Stimulated activated naive CD8-positive, alpha-beta T cell treated with anti-CD3 and anti-CD28 coated beads, Interleukin-15, Interleukin-2, amounts not matched to agents 100 U/mL and 50 U/mL, for 24 hours (primary cell): Measurements from ENCODE around the gene WASF3.

ENCODE experiments used
- ATAC-seq: fragments of 150-1000 bp; cut with Tn5 transposase; one replicate; pipeline ENCODE4 v1.10.0; 2021
- DNase-seq: peaks from one replicate; pipeline ENCODE4 v3.0.0; 2021

Gene WASF3

GRCh38 chr13:26685606-26686005, 128.1 kb downstream of the WASF3 start:
- no peak for ATAC-seq
- DNase-seq = no peak

GRCh38 chr13:26686285-26686684, 128.8 kb downstream of the WASF3 start:
- no peak for ATAC-seq
- no peak for DNase-seq

GRCh38 chr13:26688286-26688685, 130.8 kb downstream of the WASF3 start:
- DNase-seq (no peak), ATAC-seq (no peak)

- ATAC-seq (no peak), DNase-seq (no peak)
Observed at GRCh38 chr13:26688980-26689379, 131.5 kb downstream of the WASF3 start.

- no peak for DNase-seq
Observed at GRCh38 chr13:26693749-26694463, 136.4 kb downstream of the WASF3 start.

GRCh38 chr13:26694609-26695359, 137.3 kb downstream of the WASF3 start:
- no peak for ATAC-seq

More at GRCh38 chr13:26693749-26694463, 136.4 kb downstream of the WASF3 start:
- ATAC-seq = no peak

GRCh38 chr13:26695360-26695705, 137.8 kb downstream of the WASF3 start:
- DNase-seq (no peak), ATAC-seq (no peak)

More at GRCh38 chr13:26694609-26695359, 137.3 kb downstream of the WASF3 start:
- no peak for DNase-seq

- DNase-seq (no peak), ATAC-seq (no peak)
Observed at GRCh38 chr13:26695891-26696311, 138.4 kb downstream of the WASF3 start.

- DNase-seq (no peak), ATAC-seq (no peak)
Observed at GRCh38 chr13:26697069-26697955, 139.8 kb downstream of the WASF3 start.

- ATAC-seq = peak; percentile 57
- DNase-seq = peak; percentile 78
Observed at GRCh38 chr13:26698392-26699196, 141.1 kb downstream of the WASF3 start.

- no peak for DNase-seq
- no peak for ATAC-seq
Observed at GRCh38 chr13:26699197-26699490, 141.7 kb downstream of the WASF3 start.

GRCh38 chr13:26705536-26705935, 148.1 kb downstream of the WASF3 start:
- no peak for DNase-seq
- no peak for ATAC-seq

GRCh38 chr13:26706381-26706780, 148.9 kb downstream of the WASF3 start:
- DNase-seq (no peak), ATAC-seq (no peak)

GRCh38 chr13:26707122-26708006, 149.9 kb downstream of the WASF3 start:
- DNase-seq = peak; percentile 29
- ATAC-seq = peak; percentile 52

- DNase-seq (no peak), ATAC-seq (peak; percentile 14)
Observed at GRCh38 chr13:26708007-26708297, 150.5 kb downstream of the WASF3 start.

GRCh38 chr13:26709461-26709860, 152.0 kb downstream of the WASF3 start:
- no peak for DNase-seq

GRCh38 chr13:26710166-26710565, 152.7 kb downstream of the WASF3 start:
- DNase-seq (no peak), ATAC-seq (no peak)

More at GRCh38 chr13:26709461-26709860, 152.0 kb downstream of the WASF3 start:
- no peak for ATAC-seq

- ATAC-seq = no peak
Observed at GRCh38 chr13:26711211-26711610, 153.7 kb downstream of the WASF3 start.

GRCh38 chr13:26713341-26713740, 155.9 kb downstream of the WASF3 start:
- ATAC-seq = no peak

More at GRCh38 chr13:26711211-26711610, 153.7 kb downstream of the WASF3 start:
- no peak for DNase-seq

GRCh38 chr13:26716984-26717383, 159.5 kb downstream of the WASF3 start:
- ATAC-seq = no peak
- DNase-seq = no peak

More at GRCh38 chr13:26713341-26713740, 155.9 kb downstream of the WASF3 start:
- no peak for DNase-seq

- no peak for ATAC-seq
Observed at GRCh38 chr13:26718146-26718545, 160.7 kb downstream of the WASF3 start.

More at GRCh38 chr13:26718146-26718545, 160.7 kb downstream of the WASF3 start:
- no peak for DNase-seq
